Esophagus muscularis mucosa (tissue), 4 donors: Measurements from ENCODE around the gene DDIT3. TPM values are rescaled to one million over a fixed set of nuclear protein-coding genes. Genes with fewer than 3 reads are reported as not detected.
A peak's percentile ranks its signal among the peaks of the same experiment; 100 is the strongest.
"Not testable (repeated sequence)": the region's sequence is repeated elsewhere in the genome, so short reads cannot be mapped to it uniquely, and the experiment has no call there.

Experiments
- DNase-seq: peaks from one replicate; pipeline ENCODE4 v3.0.0-alpha.2; 2017; ENCODE audit errors: extremely low spot score
- H3K27ac ChIP-seq, 4 donors: fragments of 200-600 bp; sonication (generic); replicated peaks in 1 of 4; 1 replicate in 3 of 4; 2 replicates in 1 of 4; pipeline ENCODE4 v1.5.1; 2016 to 2019; ENCODE audit warnings: mild to moderate bottlenecking in 1 of 4
- H3K27me3 ChIP-seq, 4 donors: fragments of 200-600 bp; sonication (generic); one replicate each; pipeline versions ENCODE4 v1.5.1 to v1.6.0; 2016 to 2019
- H3K36me3 ChIP-seq, 4 donors: fragments of 200-600 bp; sonication (generic); one replicate each; pipeline ENCODE4 v1.5.1; 2016 to 2019
- H3K4me1 ChIP-seq, 4 donors: fragments of 200-600 bp; sonication (generic); one replicate each; pipeline ENCODE4 v1.5.1; 2016 to 2019
- H3K4me3 ChIP-seq, 4 donors: fragments of 200-600 bp; sonication (generic); 1 replicate in 2 of 4; 2 replicates in 2 of 4; pipeline ENCODE4 v1.5.1; 2016 to 2019; ENCODE audit warnings: mild to moderate bottlenecking in 4 of 4, moderate library complexity in 1 of 4
- H3K9me3 ChIP-seq, 4 donors: fragments of 200-600 bp; sonication (generic); 1 replicate in 3 of 4; 2 replicates in 1 of 4; pipeline ENCODE4 v1.5.1; 2016 to 2019
- CTCF ChIP-seq, 3 experiments: fragments of 200-600 bp in 2 of 3; fragments of 450-650 bp in 1 of 3; sonication (generic) in 2 of 3; IDR thresholded peaks; one replicate each; pipeline ENCODE4 v1.5.1; 2017 to 2019; ENCODE audit warnings: antibody characterized with exemption in 3 of 3, mild to moderate bottlenecking in 2 of 3, moderate library complexity in 1 of 3
- EP300 ChIP-seq: sonication (generic); formaldehyde crosslinking; IDR thresholded peaks from one replicate; pipeline ENCODE4 v1.6.1; 2017; ENCODE audit warnings: antibody characterized with exemption
- POLR2A ChIP-seq: fragments of 450-650 bp; IDR thresholded peaks from one replicate; pipeline ENCODE4 v1.6.1; 2017; ENCODE audit warnings: antibody characterized with exemption, moderate library complexity, mild to moderate bottlenecking, low read depth
- POLR2AphosphoS5 ChIP-seq, 2 donors: sonication (generic); formaldehyde crosslinking; IDR thresholded peaks; one replicate each; pipeline ENCODE4 v1.6.1; 2017; ENCODE audit warnings: antibody characterized with exemption in 2 of 2
- WGBS: methylation state at CpG from one replicate; pipeline ENCODE4 v1.1.5; 2018; 5-methylcytosine and 5-hydroxymethylcytosine counted together
- intact Hi-C: fragments of 100-400 bp; cut with DNase I; formaldehyde crosslinking; loops from one replicate; pipeline ENCODE4 v1.15.1; 2023
- total RNA-seq, 4 donors: library from RNA; depleted of rRNA; stranded (reverse); fragments of >200 nt; gene quantifications; one replicate each; pipeline versions ENCODE4 v1.1.0 to v1.2.1, GENCODE V29; 2016

The DDIT3 gene
- total RNA-seq, 4 donors from 2014 or later: 14.4 to 43.9 (median 24.4) TPM

GRCh38 chr12:57519796-57520052, 590 bp downstream of the DDIT3 start:
- WGBS: 0% methylated on average over 5 of the region's 8 CpGs
- Histone ChIP-seq H3K9me3 (no peaks in the 10 kb centered on the region), H3K36me3 (peaks cover 26 to 44% (median 35%) of the 10 kb centered on the region in 4 donors), H3K27me3 (no peaks in the 10 kb centered on the region), H3K4me3 (peak overlapping the region; percentile 78 to 88 (median 83)), H3K4me1 (peaks cover 56 to 73% (median 64%) of the 10 kb centered on the region in 4 donors), H3K27ac (peak overlapping the region; percentile 94 to 99 (median 98))
- no peak for DNase-seq
- intact Hi-C loops: no loop called here
- no peak for TF ChIP-seq EP300
- TF ChIP-seq CTCF (IDR thresholded peaks at IDR 0.05): no peak
- TF ChIP-seq POLR2A: no peak
- no peak for TF ChIP-seq POLR2AphosphoS5 (IDR thresholded peaks at IDR 0.05)

GRCh38 chr12:57518920-57519795, 1.2 kb downstream of the DDIT3 start:
- H3K36me3 ChIP-seq: peaks cover 31 to 44% (median 35%) of the 10 kb centered on the region in 4 donors
- H3K4me1 ChIP-seq: peaks cover 50 to 67% (median 59%) of the 10 kb centered on the region in 4 donors
- WGBS: 20% methylated on average over 7 of the region's 7 CpGs
- no peak for TF ChIP-seq EP300
- no peak for TF ChIP-seq CTCF (IDR thresholded peaks at IDR 0.05)
- no peak for TF ChIP-seq POLR2A
- TF ChIP-seq POLR2AphosphoS5 (IDR thresholded peaks at IDR 0.05): no peak
- no peak for DNase-seq
- intact Hi-C loops: no loop called here
- H3K9me3 ChIP-seq: no peaks in the 10 kb centered on the region
- H3K4me3 ChIP-seq: peak overlapping the region; percentile 78 to 88 (median 83)
- no peaks in the 10 kb centered on the region for H3K27me3 ChIP-seq
- H3K27ac ChIP-seq: peak overlapping the region; percentile 94 to 99 (median 98)

- TF ChIP-seq POLR2AphosphoS5 (IDR thresholded peaks at IDR 0.05): peak in 1 of 2 donors; percentile 8
- no peak for TF ChIP-seq CTCF (IDR thresholded peaks at IDR 0.05)
- TF ChIP-seq POLR2A: no peak
- no peak for TF ChIP-seq EP300
- Histone ChIP-seq H3K4me1 (peaks cover 43 to 59% (median 51%) of the 10 kb centered on the region in 4 donors), H3K27ac (peak overlapping the region; percentile 94 to 99 (median 98)), H3K36me3 (peaks cover 37 to 49% (median 43%) of the 10 kb centered on the region in 4 donors), H3K4me3 (peak overlapping the region; percentile 78 to 88 (median 83)), H3K9me3 (no peaks in the 10 kb centered on the region), H3K27me3 (no peaks in the 10 kb centered on the region)
- 59% methylated on average over 8 of the region's 8 CpGs for WGBS
- no peak for DNase-seq
- intact Hi-C loops: no loop called here
Measured at GRCh38 chr12:57518176-57518919, 2.0 kb downstream of the DDIT3 start.

DNA sequence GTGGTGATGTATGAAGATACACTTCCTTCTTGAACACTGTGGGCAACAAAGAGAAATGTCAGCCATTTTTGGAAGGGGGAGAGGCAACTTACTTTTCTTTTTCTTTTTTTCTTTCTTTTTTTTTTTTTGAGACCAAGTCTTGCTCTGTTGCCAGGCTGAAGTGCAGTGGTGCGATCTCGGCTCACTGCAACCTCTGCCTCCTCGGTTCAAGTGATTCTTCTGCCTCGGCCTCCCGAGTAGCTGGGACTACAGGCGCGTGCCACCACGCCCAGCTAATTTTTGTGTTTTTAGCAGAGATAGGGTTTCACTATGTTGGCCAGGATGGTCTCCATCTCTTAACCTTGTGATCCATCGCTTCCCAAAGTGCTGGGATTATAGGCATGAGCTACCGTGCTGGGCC, 2.6 kb downstream of the DDIT3 start:
- 84% methylated on average over 9 of the region's 10 CpGs for WGBS
- H3K9me3 ChIP-seq, intact Hi-C loops, DNase-seq, H3K27me3 ChIP-seq: not testable (repeated sequence)
- Histone ChIP-seq H3K4me3 (peak overlapping the region; percentile 78 to 88 (median 83)), H3K4me1 (peaks cover 43 to 57% (median 49%) of the 10 kb centered on the region in 4 donors), H3K27ac (peak overlapping the region; percentile 94 to 99 (median 98)), H3K36me3 (peaks cover 44 to 56% (median 48%) of the 10 kb centered on the region in 4 donors)

- Histone ChIP-seq H3K27ac (peak overlapping the region; percentile 94 to 99 (median 98)), H3K9me3 (no peaks in the 10 kb centered on the region), H3K36me3 (peaks cover 49 to 61% (median 54%) of the 10 kb centered on the region in 4 donors), H3K27me3 (no peaks in the 10 kb centered on the region), H3K4me1 (peaks cover 43 to 55% (median 47%) of the 10 kb centered on the region in 4 donors), H3K4me3 (no peak overlapping the region)
- no peak for DNase-seq
- 0% methylated on average over 1 of the region's 1 CpG for WGBS
- TF ChIP-seq CTCF (IDR thresholded peaks at IDR 0.05) (no peak), POLR2A (no peak), POLR2AphosphoS5 (IDR thresholded peaks at IDR 0.05) (peak in 1 of 2 donors; percentile 34), EP300 (no peak)
- intact Hi-C loops: no loop called here
Measured at GRCh38 chr12:57517187-57517586, 3.1 kb downstream of the DDIT3 start.
